ENCODE data around the gene HORMAD2.

HORMAD2 gene

GRCh38 chr22:30117256-30117655 is 37.0 kb downstream of the HORMAD2 start:
- no peak overlapping the region for H2BK5ac ChIP-seq (ENCODE audit: low read length)
- no peak overlapping the region for H3K4me3 ChIP-seq (ENCODE audit: low read length in 2 of 2)
- no peak overlapping the region for H2BK15ac ChIP-seq (ENCODE audit: low read length)
- no peak overlapping the region for H3K4ac ChIP-seq (ENCODE audit: low read length)
- H2AFZ ChIP-seq (ENCODE audit: low read length): no peak overlapping the region
- H3K9ac ChIP-seq (ENCODE audit: low read depth, low read length, poor library complexity): no peak overlapping the region
- H3K9me3 ChIP-seq (replicated peaks in 1 of 2; ENCODE audit: control insufficient read depth in 2 of 2, insufficient read depth in 1 of 2, low read depth in 1 of 2, low read length in 2 of 2): no peaks in the 10 kb centered on the region
- H3K23ac ChIP-seq (ENCODE audit: low read depth, low read length, poor library complexity): no peak overlapping the region
- H3K4me1 ChIP-seq (ENCODE audit: control insufficient read depth in 2 of 2, insufficient read depth in 1 of 2, low read depth in 1 of 2, low read length in 2 of 2): peaks cover 0 to 4% of the 10 kb centered on the region in 2 donors
- no peak overlapping the region for H4K8ac ChIP-seq (ENCODE audit: low read depth, low read length)
- peaks cover 0 to 9% (median 0%) of the 10 kb centered on the region in 3 experiments for H3K27me3 ChIP-seq (ENCODE audit: control insufficient read depth in 3 of 3, insufficient read depth in 3 of 3, low read depth in 1 of 3, low read length in 3 of 3)
- H3K14ac ChIP-seq (ENCODE audit: low read length): no peak overlapping the region
- H3K27ac ChIP-seq (replicated peaks; ENCODE audit: low read length): no peak overlapping the region
- no peak overlapping the region for H2BK120ac ChIP-seq (ENCODE audit: low read depth, low read length)
- H3K4me2 ChIP-seq (ENCODE audit: insufficient read depth, low read length, poor library complexity, severe bottlenecking): no peak overlapping the region
- no peak for DNase-seq (ENCODE audit: low spot score)
- H3K18ac ChIP-seq (ENCODE audit: low read length): no peak overlapping the region
- H3K36me3 ChIP-seq (replicated peaks in 1 of 2; ENCODE audit: control insufficient read depth in 2 of 2, insufficient read depth in 2 of 2, low read length in 2 of 2): no peaks in the 10 kb centered on the region
- H2AK5ac ChIP-seq (ENCODE audit: low read depth, low read length): no peak overlapping the region
- no peak overlapping the region for H4K91ac ChIP-seq (ENCODE audit: low read depth, low read length, poor library complexity)
- no peak overlapping the region for H2BK12ac ChIP-seq (ENCODE audit: low read length)
- WGBS, 2 donors (ENCODE audit: extremely low coverage in 2 of 2, insufficient read length in 2 of 2, insufficient replicate concordance in 1 of 2): no CpG with 5 or more reads among the region's 3 CpGs
- no peaks in the 10 kb centered on the region for H3K79me1 ChIP-seq (ENCODE audit: low read depth, low read length)

GRCh38 chr22:30118291-30118690 is 38.0 kb downstream of the HORMAD2 start:
- H4K8ac ChIP-seq (ENCODE audit: low read depth, low read length): no peak overlapping the region
- no peak overlapping the region for H2BK120ac ChIP-seq (ENCODE audit: low read depth, low read length)
- H3K27ac ChIP-seq (replicated peaks; ENCODE audit: low read length): no peak overlapping the region
- H3K9me3 ChIP-seq (replicated peaks in 1 of 2; ENCODE audit: control insufficient read depth in 2 of 2, insufficient read depth in 1 of 2, low read depth in 1 of 2, low read length in 2 of 2): no peaks in the 10 kb centered on the region
- H3K79me1 ChIP-seq (ENCODE audit: low read depth, low read length): no peaks in the 10 kb centered on the region
- no peak overlapping the region for H3K14ac ChIP-seq (ENCODE audit: low read length)
- no peaks in the 10 kb centered on the region for H3K36me3 ChIP-seq (replicated peaks in 1 of 2; ENCODE audit: control insufficient read depth in 2 of 2, insufficient read depth in 2 of 2, low read length in 2 of 2)
- WGBS, 2 donors (ENCODE audit: extremely low coverage in 2 of 2, insufficient read length in 2 of 2, insufficient replicate concordance in 1 of 2): no CpG with 5 or more reads among the region's 2 CpGs
- H3K9ac ChIP-seq (ENCODE audit: low read depth, low read length, poor library complexity): peak overlapping the region; percentile 61
- no peak for DNase-seq (ENCODE audit: low spot score)
- no peak overlapping the region for H3K18ac ChIP-seq (ENCODE audit: low read length)
- H3K23ac ChIP-seq (ENCODE audit: low read depth, low read length, poor library complexity): no peak overlapping the region
- H3K4me3 ChIP-seq (ENCODE audit: low read length in 2 of 2): no peak overlapping the region
- H2BK5ac ChIP-seq (ENCODE audit: low read length): no peak overlapping the region
- H2BK15ac ChIP-seq (ENCODE audit: low read length): no peak overlapping the region
- H2BK12ac ChIP-seq (ENCODE audit: low read length): no peak overlapping the region
- H3K4ac ChIP-seq (ENCODE audit: low read length): no peak overlapping the region
- no peak overlapping the region for H4K91ac ChIP-seq (ENCODE audit: low read depth, low read length, poor library complexity)
- peaks cover 0 to 4% of the 10 kb centered on the region in 2 donors for H3K4me1 ChIP-seq (ENCODE audit: control insufficient read depth in 2 of 2, insufficient read depth in 1 of 2, low read depth in 1 of 2, low read length in 2 of 2)
- H2AFZ ChIP-seq (ENCODE audit: low read length): no peak overlapping the region
- no peak overlapping the region for H2AK5ac ChIP-seq (ENCODE audit: low read depth, low read length)
- H3K27me3 ChIP-seq (ENCODE audit: control insufficient read depth in 3 of 3, insufficient read depth in 3 of 3, low read depth in 1 of 3, low read length in 3 of 3): peaks cover 0 to 9% (median 0%) of the 10 kb centered on the region in 3 experiments
- no peak overlapping the region for H3K4me2 ChIP-seq (ENCODE audit: insufficient read depth, low read length, poor library complexity, severe bottlenecking)

GRCh38 chr22:30121960-30122359 is 41.7 kb downstream of the HORMAD2 start:
- Histone ChIP-seq H3K9ac (ENCODE audit: low read depth, low read length, poor library complexity) (no peak overlapping the region), H2BK15ac (ENCODE audit: low read length) (no peak overlapping the region), H3K4me3 (ENCODE audit: low read length in 2 of 2) (no peak overlapping the region), H2BK12ac (ENCODE audit: low read length) (no peak overlapping the region), H3K9me3 (replicated peaks in 1 of 2; ENCODE audit: control insufficient read depth in 2 of 2, insufficient read depth in 1 of 2, low read depth in 1 of 2, low read length in 2 of 2) (no peaks in the 10 kb centered on the region), H3K79me1 (ENCODE audit: low read depth, low read length) (no peaks in the 10 kb centered on the region), H4K91ac (ENCODE audit: low read depth, low read length, poor library complexity) (no peak overlapping the region), H3K23ac (ENCODE audit: low read depth, low read length, poor library complexity) (no peak overlapping the region), H3K36me3 (replicated peaks in 1 of 2; ENCODE audit: control insufficient read depth in 2 of 2, insufficient read depth in 2 of 2, low read length in 2 of 2) (no peaks in the 10 kb centered on the region), H3K4me1 (ENCODE audit: control insufficient read depth in 2 of 2, insufficient read depth in 1 of 2, low read depth in 1 of 2, low read length in 2 of 2) (peaks cover 0 to 4% of the 10 kb centered on the region in 2 donors), H3K4ac (ENCODE audit: low read length) (no peak overlapping the region), H2BK5ac (ENCODE audit: low read length) (no peak overlapping the region), H2BK120ac (ENCODE audit: low read depth, low read length) (no peak overlapping the region), H4K8ac (ENCODE audit: low read depth, low read length) (no peak overlapping the region), H2AK5ac (ENCODE audit: low read depth, low read length) (no peak overlapping the region), H2AFZ (ENCODE audit: low read length) (peak overlapping the region; percentile 68), H3K4me2 (ENCODE audit: insufficient read depth, low read length, poor library complexity, severe bottlenecking) (no peak overlapping the region), H3K27me3 (ENCODE audit: control insufficient read depth in 3 of 3, insufficient read depth in 3 of 3, low read depth in 1 of 3, low read length in 3 of 3) (peaks cover 0 to 6% (median 0%) of the 10 kb centered on the region in 3 experiments), H3K18ac (ENCODE audit: low read length) (no peak overlapping the region), H3K14ac (ENCODE audit: low read length) (no peak overlapping the region), H3K27ac (replicated peaks; ENCODE audit: low read length) (no peak overlapping the region)
- no peak for DNase-seq (ENCODE audit: low spot score)
- no CpG with 5 or more reads among the region's 6 CpGs for WGBS, 2 donors (ENCODE audit: extremely low coverage in 2 of 2, insufficient read length in 2 of 2, insufficient replicate concordance in 1 of 2)

GRCh38 chr22:30123463-30123862 is 43.2 kb downstream of the HORMAD2 start:
- WGBS, 2 donors (ENCODE audit: extremely low coverage in 2 of 2, insufficient read length in 2 of 2, insufficient replicate concordance in 1 of 2): no CpG with 5 or more reads among the region's 1 CpG
- Histone ChIP-seq H3K36me3 (replicated peaks in 1 of 2; ENCODE audit: control insufficient read depth in 2 of 2, insufficient read depth in 2 of 2, low read length in 2 of 2) (no peaks in the 10 kb centered on the region), H3K23ac (ENCODE audit: low read depth, low read length, poor library complexity) (no peak overlapping the region), H3K79me1 (ENCODE audit: low read depth, low read length) (no peaks in the 10 kb centered on the region), H2BK5ac (ENCODE audit: low read length) (no peak overlapping the region), H2AFZ (ENCODE audit: low read length) (no peak overlapping the region), H3K27ac (replicated peaks; ENCODE audit: low read length) (no peak overlapping the region), H3K18ac (ENCODE audit: low read length) (no peak overlapping the region), H3K9me3 (replicated peaks in 1 of 2; ENCODE audit: control insufficient read depth in 2 of 2, insufficient read depth in 1 of 2, low read depth in 1 of 2, low read length in 2 of 2) (no peaks in the 10 kb centered on the region), H4K8ac (ENCODE audit: low read depth, low read length) (no peak overlapping the region), H3K9ac (ENCODE audit: low read depth, low read length, poor library complexity) (no peak overlapping the region), H3K4ac (ENCODE audit: low read length) (no peak overlapping the region), H3K4me1 (ENCODE audit: control insufficient read depth in 2 of 2, insufficient read depth in 1 of 2, low read depth in 1 of 2, low read length in 2 of 2) (peaks cover 0 to 4% of the 10 kb centered on the region in 2 donors), H3K4me3 (ENCODE audit: low read length in 2 of 2) (no peak overlapping the region), H4K91ac (ENCODE audit: low read depth, low read length, poor library complexity) (no peak overlapping the region), H3K4me2 (ENCODE audit: insufficient read depth, low read length, poor library complexity, severe bottlenecking) (no peak overlapping the region), H2BK120ac (ENCODE audit: low read depth, low read length) (no peak overlapping the region), H2BK12ac (ENCODE audit: low read length) (no peak overlapping the region), H2AK5ac (ENCODE audit: low read depth, low read length) (no peak overlapping the region), H3K27me3 (ENCODE audit: control insufficient read depth in 3 of 3, insufficient read depth in 3 of 3, low read depth in 1 of 3, low read length in 3 of 3) (peaks cover 0 to 6% (median 0%) of the 10 kb centered on the region in 3 experiments), H3K14ac (ENCODE audit: low read length) (no peak overlapping the region), H2BK15ac (ENCODE audit: low read length) (no peak overlapping the region)
- no peak for DNase-seq (ENCODE audit: low spot score)
